ENCODE results near the gene ANAPC10.
"Not testable (repeated sequence)": the region's sequence is repeated elsewhere in the genome, so short reads cannot be mapped to it uniquely, and the experiment has no call there.

DNA sequence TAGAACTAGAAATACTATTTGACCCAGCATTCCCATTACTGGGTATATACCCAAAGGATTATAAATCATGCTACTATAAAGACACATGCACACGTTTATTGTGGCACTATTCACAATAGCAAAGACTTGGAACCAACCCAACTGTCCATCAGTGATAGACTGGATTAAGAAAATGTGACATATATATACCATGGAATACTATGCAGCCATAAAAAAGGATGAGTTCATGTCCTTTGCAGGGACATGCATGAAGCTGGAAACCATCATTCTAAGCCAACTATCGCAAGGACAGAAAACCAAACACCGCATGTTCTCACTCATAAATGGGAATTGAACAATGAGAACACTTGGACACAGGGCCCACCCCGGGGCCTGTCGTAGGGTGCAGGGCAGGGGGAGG, 97.3 kb downstream of the ANAPC10 start:
- TF ChIP-seq, protein P1, sequence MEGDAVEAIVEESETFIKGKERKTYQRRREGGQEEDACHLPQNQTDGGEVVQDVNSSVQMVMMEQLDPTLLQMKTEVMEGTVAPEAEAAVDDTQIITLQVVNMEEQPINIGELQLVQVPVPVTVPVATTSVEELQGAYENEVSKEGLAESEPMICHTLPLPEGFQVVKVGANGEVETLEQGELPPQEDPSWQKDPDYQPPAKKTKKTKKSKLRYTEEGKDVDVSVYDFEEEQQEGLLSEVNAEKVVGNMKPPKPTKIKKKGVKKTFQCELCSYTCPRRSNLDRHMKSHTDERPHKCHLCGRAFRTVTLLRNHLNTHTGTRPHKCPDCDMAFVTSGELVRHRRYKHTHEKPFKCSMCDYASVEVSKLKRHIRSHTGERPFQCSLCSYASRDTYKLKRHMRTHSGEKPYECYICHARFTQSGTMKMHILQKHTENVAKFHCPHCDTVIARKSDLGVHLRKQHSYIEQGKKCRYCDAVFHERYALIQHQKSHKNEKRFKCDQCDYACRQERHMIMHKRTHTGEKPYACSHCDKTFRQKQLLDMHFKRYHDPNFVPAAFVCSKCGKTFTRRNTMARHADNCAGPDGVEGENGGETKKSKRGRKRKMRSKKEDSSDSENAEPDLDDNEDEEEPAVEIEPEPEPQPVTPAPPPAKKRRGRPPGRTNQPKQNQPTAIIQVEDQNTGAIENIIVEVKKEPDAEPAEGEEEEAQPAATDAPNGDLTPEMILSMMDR (IDR thresholded peaks at IDR 0.05; ENCODE audit: low read length), result not testable (repeated sequence)
- not testable (repeated sequence) for TF ChIP-seq EZH2 (IDR thresholded peaks at IDR 0.05; ENCODE audit: borderline replicate concordance, low read length)
